VCaP (cell line): ENCODE data around the gene ACSS1.

Experiments used
- H3K27ac ChIP-seq: fragments of 450-650 bp; 2 replicates; pipeline ENCODE4 v1.5.1; 2017
- TF ChIP-seq, protein P1 (sequence below): fragments of 450-650 bp; conservative IDR thresholded peaks from 2 replicates; pipeline ENCODE4 v1.5.1; 2017; ENCODE audit warnings: mild to moderate bottlenecking, moderate library complexity

The ACSS1 gene

DNA sequence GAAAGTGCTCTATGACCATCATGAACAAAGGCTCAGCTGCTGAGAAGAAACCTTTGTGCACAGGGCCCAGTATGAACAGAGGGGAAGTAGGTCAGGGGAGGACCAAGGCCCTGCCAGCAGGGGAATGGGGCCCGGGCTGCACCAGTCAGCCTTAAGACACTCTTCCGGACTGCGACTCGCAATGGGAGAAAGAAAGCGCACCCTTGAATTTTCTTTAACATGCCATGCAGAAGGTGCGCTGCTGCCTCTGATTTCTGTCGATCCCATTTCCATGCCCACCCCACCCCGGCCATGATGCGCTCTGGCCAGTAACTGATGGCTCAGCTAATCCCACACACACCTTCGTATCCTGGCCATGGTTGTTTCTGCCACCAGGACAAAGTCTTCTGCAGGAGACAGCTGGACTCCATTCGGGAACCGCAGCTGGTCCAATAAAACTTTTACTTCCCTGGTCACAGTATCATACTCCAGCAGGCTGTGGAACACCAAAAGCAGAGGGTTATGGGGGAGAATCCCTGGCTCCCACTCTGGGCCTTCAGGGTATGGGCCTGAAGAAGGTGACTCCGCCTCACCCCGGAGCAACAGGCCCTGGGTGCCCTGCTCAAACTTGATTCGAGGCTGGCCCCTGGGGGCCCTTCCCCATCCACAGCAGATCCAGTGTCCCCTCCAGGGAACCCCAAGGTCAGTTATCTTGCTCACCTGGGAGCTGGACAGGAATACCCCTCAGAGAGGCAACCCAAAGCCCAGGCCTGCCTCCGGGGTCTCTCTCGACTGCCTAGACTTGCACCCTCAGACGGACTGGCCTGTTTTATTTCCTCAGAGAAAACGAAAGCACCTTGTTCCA lies 88.5 kb downstream of the ACSS1 start:
- H3K27ac ChIP-seq, result no peak overlapping the region
- TF ChIP-seq, protein P1, sequence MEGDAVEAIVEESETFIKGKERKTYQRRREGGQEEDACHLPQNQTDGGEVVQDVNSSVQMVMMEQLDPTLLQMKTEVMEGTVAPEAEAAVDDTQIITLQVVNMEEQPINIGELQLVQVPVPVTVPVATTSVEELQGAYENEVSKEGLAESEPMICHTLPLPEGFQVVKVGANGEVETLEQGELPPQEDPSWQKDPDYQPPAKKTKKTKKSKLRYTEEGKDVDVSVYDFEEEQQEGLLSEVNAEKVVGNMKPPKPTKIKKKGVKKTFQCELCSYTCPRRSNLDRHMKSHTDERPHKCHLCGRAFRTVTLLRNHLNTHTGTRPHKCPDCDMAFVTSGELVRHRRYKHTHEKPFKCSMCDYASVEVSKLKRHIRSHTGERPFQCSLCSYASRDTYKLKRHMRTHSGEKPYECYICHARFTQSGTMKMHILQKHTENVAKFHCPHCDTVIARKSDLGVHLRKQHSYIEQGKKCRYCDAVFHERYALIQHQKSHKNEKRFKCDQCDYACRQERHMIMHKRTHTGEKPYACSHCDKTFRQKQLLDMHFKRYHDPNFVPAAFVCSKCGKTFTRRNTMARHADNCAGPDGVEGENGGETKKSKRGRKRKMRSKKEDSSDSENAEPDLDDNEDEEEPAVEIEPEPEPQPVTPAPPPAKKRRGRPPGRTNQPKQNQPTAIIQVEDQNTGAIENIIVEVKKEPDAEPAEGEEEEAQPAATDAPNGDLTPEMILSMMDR, result no peak

DNA sequence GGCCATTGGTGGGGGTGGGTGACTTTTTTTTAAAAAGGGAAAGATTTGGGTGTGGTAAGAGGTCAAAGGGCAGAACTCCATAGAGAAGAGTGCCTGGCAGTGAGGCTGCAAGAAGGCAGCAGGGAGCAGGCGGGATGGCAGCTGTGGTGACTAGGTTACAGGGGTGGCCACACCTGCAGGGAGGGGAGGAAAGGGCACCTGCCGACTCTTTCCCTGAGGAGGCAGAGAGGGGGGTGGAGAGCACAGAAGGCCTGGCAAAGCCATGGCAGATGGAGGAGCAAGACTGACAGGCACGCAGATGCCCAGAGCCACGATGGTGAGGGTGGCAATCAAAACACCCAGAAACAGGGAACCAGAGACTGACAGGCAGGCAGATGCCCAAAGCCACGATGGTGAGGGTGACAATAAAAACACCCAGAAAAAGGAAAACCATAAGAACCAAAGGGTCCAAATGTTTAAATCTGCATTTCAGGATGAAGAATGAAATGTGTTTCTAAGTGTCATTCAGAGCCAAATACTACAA lies 89.6 kb downstream of the ACSS1 start:
- TF ChIP-seq, protein P1, result no peak
- no peak overlapping the region for H3K27ac ChIP-seq

DNA sequence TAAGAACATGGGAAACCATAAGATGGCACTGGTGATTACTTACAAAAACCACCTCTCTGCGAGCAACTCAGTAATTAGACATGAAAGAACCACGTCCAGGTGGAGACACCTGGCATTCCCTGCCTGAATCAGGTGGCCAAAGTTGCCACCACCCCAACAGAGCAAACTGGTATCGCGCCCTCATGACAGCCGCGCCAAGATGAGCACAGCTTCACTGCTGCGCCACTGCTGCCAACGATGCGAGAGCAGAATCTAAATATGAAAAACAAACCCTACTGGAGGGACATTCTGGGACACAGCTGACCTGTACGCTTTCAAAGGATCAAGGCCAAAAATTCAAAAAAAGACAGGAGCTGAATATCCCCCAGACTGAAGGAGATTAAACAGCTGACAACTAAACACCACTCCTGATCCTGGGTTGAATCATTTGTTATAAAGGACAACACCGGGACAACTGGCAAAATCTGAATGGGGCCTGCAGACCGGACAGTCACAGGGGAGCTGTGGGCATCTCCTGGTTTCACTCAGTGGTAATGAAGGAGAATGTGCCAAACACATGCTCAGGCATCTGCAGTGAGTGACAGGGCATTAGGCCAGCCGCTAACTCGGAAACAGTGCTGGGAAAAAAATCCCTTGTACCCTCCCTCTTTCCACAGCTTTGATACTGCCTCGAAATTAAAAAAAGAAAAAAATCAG lies 91.5 kb downstream of the ACSS1 start:
- TF ChIP-seq, protein P1, result no peak
- no peak overlapping the region for H3K27ac ChIP-seq

DNA sequence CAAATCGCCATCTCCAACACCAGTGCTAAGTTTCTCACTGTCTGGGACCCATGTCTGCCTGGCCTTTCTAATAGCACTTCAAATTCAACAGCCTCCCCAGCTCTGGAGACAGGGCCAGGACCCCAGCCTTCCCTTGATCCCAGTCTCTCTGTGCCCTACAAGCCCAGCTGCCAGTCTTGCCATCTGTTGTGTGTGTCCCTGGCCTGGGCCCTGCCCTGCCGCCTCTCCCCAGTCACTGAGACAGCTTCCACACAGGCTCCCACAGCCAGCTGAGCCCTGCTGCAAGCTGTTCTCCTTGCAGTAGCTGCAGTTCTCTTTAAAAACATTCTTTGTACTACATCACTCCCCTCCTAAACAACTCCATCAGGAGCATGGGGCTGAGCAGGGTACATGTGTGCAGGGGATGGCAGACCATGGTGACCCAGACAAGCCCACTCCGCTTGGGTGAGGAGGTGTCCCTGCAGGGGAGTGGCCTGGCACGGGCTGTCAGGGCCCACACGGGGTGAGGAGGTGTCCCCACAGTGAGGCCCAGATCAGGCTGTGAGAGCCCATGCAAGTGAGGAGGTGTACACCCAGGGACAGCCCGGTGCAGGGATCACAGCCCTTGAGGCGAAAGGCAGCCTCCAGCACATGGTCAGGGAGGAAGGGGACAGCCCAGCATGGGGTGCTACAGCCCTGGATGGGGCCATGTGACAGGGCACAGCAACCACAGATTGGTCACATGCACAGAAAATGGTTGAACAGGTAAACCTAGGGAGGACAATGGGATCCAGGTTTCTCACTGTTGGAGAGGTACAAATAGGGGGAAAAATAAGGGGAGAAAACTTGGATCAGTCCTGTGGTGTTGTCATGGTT lies 92.6 kb downstream of the ACSS1 start:
- H3K27ac ChIP-seq, result no peak overlapping the region
- TF ChIP-seq, protein P1, result no peak

DNA sequence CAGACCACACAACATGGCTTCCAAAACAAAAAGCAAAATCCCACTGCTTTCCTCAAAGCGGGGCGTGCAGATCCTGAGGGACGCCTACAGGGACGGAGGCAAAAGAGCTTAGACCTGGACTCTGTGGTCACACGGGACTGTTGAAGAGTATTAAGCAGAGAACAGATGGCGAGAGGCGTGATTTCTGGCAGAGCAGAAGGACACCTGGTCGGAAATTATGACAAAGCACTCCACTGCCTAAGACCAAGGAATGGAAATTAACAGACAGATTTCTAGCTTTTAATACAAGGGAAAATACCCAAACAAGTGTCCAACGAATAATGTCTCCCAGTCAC lies 93.5 kb downstream of the ACSS1 start:
- TF ChIP-seq, protein P1, result no peak
- H3K27ac ChIP-seq, result no peak overlapping the region

DNA sequence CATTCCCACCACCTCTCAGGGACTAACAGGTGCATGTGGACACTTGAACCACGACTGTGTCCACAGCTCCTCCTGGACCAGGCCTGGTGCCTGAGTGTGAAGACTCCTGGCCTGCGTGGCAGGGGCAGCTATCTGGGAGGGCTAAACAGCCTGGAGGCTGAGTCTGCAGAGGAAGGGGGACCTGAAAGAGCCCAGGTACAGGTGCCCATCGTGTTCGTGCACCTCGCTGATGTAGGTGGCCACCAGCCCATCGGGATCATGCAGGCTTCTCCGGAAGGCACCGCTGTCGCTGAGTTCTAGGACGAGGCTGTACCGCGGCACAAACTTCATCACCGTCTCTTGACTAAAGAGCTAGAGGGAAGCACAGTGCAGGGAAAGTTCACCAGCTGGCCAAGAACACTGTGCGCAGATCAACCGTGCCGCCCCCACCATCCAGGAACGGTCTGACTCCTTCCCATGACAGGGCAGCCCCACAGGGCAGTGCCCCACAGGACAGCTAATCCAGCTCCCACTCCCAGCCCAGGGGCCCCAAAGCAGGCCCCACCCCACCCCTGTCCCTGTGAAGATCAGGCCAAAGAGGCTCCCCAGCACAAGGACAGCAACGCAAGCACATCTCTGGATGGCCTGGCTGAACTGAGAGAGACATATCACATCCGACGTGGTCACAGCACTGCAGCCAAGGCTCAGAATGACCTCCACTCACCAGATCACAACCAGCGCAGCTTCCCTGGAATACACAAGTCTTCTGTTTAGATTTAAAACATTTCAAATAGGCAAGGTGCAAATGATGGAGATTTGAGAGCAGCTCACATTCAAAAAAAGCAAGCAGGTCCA lies 94.0 kb downstream of the ACSS1 start:
- H3K27ac ChIP-seq, result no peak overlapping the region
- TF ChIP-seq, protein P1, result no peak
